Left lung (tissue), 10 donors: ENCODE results near the gene ICA1L. TPM values are rescaled to one million over a fixed set of nuclear protein-coding genes. Genes with fewer than 3 reads are reported as not detected.

Experiments used
- ATAC-seq: fragments of 200-7000 bp; cut with Tn5 transposase; one replicate; pipeline ENCODE4 v1.9.1; 2020; ENCODE audit warnings: moderate library complexity
- DNase-seq, 4 donors: peaks; one replicate each; pipeline ENCODE4 v3.0.0-alpha.2; 2013 to 2020
- H3K27ac ChIP-seq, 2 donors: fragments of 200-600 bp; sonication (generic) in 1 of 2; one replicate each; pipeline versions ENCODE4 v1.5.0 to v1.8.0; 2020 to 2021
- H3K27me3 ChIP-seq, 2 donors: fragments of 200-600 bp; sonication (generic) in 1 of 2; one replicate each; pipeline versions ENCODE4 v1.5.0 to v1.8.0; 2020 to 2021
- H3K36me3 ChIP-seq, 2 donors: fragments of 200-600 bp; sonication (generic) in 1 of 2; one replicate each; pipeline versions ENCODE4 v1.5.0 to v1.8.0; 2020 to 2021
- H3K4me1 ChIP-seq, 2 donors: fragments of 200-600 bp; one replicate each; pipeline ENCODE4 v1.8.0; 2021
- H3K4me3 ChIP-seq, 2 donors: fragments of 200-600 bp; sonication (generic) in 1 of 2; one replicate each; pipeline versions ENCODE4 v1.5.0 to v1.8.0; 2020 to 2021; ENCODE audit warnings: mild to moderate bottlenecking in 1 of 2
- H3K9me3 ChIP-seq, 2 donors: fragments of 200-600 bp; sonication (generic) in 1 of 2; one replicate each; pipeline versions ENCODE4 v1.5.0 to v1.8.0; 2020 to 2021
- intact Hi-C, 2 donors: fragments of 100-400 bp; cut with DNase I; formaldehyde crosslinking; loops; one replicate each; pipeline versions ENCODE4 v1.11.2 to v1.14.2; 2022
- polyA plus RNA-seq, 6 donors: library from polyadenylated mRNA; unstranded; fragments of 120-200 nt; gene quantifications; one replicate each; pipeline ENCODE4 v1.2.1, GENCODE V29; 2013; ENCODE audit not compliant: insufficient read length in 6 of 6
- total RNA-seq, 2 donors: library from RNA; stranded (reverse); fragmentation: NEBNext Ultra II Directional; extraction: Animal tissue kit (Norgen Biotek cat#: 25700); gene quantifications; one replicate each; pipeline ENCODE4 v1.2.1, GENCODE V29; 2021
- TF ChIP-seq, protein P1 (sequence below), 2 donors: fragments of 200-600 bp; sonication (generic) in 1 of 2; IDR thresholded peaks; one replicate each; pipeline versions ENCODE4 v1.5.0 to v1.8.0; 2021; ENCODE audit warnings: antibody characterized with exemption in 2 of 2
- donor health status: DM: no; HTN: yes; CAD: no.
- donor health status: DM: no; HTN: no; CAD: no.

Gene ICA1L
- total and polyA plus RNA-seq, 8 donors = 2.6 to 22.8 (median 21.1) TPM

DNA sequence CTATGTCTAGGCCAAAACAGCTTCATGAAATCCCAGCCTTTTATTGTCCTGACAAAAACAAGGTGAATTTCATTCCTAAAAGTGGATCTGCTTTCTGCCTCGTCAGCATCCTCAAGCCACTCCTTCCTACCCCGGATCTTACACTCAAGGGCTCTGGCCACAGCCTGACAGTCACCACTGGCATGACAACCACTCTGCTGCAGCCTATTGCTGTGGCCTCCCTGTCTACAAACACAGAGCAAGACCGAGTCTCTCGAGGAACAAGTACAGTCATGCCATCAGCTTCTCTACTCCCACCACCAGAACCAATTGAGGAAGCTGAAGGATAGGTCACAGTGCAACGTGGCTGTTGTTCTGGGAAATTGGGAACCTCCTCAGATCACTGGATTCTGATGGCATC lies 106.1 kb downstream of the ICA1L start:
- peak; percentile 39 for ATAC-seq
- Histone ChIP-seq H3K4me1 (no peaks in the 10 kb centered on the region), H3K27ac (no peak overlapping the region), H3K4me3 (no peak overlapping the region), H3K36me3 (peaks cover 0 to 4% of the 10 kb centered on the region in 2 donors), H3K9me3 (no peaks in the 10 kb centered on the region), H3K27me3 (no peaks in the 10 kb centered on the region)
- intact Hi-C loops = no loop called here
- DNase-seq = no peak
- TF ChIP-seq, protein P1, sequence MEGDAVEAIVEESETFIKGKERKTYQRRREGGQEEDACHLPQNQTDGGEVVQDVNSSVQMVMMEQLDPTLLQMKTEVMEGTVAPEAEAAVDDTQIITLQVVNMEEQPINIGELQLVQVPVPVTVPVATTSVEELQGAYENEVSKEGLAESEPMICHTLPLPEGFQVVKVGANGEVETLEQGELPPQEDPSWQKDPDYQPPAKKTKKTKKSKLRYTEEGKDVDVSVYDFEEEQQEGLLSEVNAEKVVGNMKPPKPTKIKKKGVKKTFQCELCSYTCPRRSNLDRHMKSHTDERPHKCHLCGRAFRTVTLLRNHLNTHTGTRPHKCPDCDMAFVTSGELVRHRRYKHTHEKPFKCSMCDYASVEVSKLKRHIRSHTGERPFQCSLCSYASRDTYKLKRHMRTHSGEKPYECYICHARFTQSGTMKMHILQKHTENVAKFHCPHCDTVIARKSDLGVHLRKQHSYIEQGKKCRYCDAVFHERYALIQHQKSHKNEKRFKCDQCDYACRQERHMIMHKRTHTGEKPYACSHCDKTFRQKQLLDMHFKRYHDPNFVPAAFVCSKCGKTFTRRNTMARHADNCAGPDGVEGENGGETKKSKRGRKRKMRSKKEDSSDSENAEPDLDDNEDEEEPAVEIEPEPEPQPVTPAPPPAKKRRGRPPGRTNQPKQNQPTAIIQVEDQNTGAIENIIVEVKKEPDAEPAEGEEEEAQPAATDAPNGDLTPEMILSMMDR (IDR thresholded peaks at IDR 0.05) = no peak

DNA sequence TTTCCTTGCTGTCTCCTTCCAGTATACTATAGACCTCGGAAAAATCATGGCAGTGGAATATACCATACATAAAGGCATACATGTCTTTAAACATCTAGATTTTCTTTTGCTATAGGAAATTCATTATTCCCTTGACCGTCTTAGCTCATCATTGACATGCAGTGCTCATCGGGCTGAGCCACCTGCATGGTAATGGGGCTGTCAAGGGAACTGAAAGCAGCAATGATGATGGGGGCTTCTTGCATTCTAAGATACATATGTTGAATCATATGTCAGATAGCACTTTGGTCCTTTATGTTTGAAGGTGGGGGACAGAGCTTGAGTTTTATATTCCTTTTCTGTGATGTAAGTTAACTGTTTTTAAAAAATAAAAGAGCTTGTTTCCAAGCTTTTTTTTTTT lies 106.6 kb downstream of the ICA1L start:
- TF ChIP-seq, protein P1 (IDR thresholded peaks at IDR 0.05) = no peak
- H3K27ac ChIP-seq = no peak overlapping the region
- H3K4me3 ChIP-seq = no peak overlapping the region
- H3K27me3 ChIP-seq = no peaks in the 10 kb centered on the region
- no peaks in the 10 kb centered on the region for H3K9me3 ChIP-seq
- H3K4me1 ChIP-seq = no peaks in the 10 kb centered on the region
- DNase-seq (no peak), ATAC-seq (no peak)
- H3K36me3 ChIP-seq = no peaks in the 10 kb centered on the region
- intact Hi-C loops = no loop called here

DNA sequence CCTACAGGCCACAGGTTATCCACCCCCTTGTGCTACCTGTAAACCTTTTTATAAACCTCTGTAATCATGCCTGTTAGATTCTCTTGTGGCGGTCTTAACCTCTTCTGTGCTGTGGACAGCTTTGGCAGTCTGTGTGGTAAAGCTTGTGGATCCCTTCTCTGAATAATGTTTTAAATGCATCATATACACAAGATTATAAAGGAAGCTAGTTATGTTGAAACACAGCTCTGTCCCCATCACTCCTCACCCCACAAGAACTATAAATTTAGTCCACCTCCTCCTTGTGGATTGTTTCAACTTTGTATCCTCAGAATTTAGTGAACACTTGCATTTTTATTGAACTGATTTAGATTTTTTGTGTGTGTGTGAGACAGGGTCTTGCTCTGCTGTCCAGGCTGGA lies 107.7 kb downstream of the ICA1L start:
- no peak overlapping the region for H3K4me3 ChIP-seq
- intact Hi-C loops = no loop called here
- no peaks in the 10 kb centered on the region for H3K4me1 ChIP-seq
- H3K27ac ChIP-seq = no peak overlapping the region
- H3K9me3 ChIP-seq = no peaks in the 10 kb centered on the region
- no peak for ATAC-seq
- no peaks in the 10 kb centered on the region for H3K27me3 ChIP-seq
- peaks cover 0 to 5% of the 10 kb centered on the region in 2 donors for H3K36me3 ChIP-seq
- no peak for DNase-seq
- TF ChIP-seq, protein P1 (IDR thresholded peaks at IDR 0.05) = no peak

DNA sequence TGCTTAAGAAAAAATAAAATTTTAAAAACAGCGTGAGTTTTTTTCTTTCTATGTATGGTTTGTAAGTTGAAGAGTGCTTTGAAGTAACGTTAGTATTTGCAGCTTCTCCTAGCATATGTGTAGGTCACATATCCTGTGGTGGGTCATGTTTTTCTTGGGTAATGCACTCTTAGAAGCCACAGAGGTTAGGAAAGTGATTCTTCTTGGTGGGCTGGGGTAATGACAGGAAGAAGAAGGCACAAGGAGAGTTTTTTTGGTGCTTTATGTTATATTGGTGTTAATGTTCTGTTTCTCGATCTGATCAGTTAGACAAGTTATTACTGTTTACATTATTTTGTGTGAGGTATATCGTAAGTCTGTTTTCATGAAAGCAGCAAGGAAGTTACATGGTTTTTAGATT lies 109.0 kb downstream of the ICA1L start:
- Histone ChIP-seq H3K27me3 (no peaks in the 10 kb centered on the region), H3K27ac (no peak overlapping the region), H3K9me3 (no peaks in the 10 kb centered on the region), H3K4me1 (no peaks in the 10 kb centered on the region), H3K36me3 (peaks cover 0 to 5% of the 10 kb centered on the region in 2 donors), H3K4me3 (no peak overlapping the region)
- DNase-seq = peak in 1 of 4 donors; percentile 37
- intact Hi-C loops = no loop called here
- ATAC-seq = no peak
- TF ChIP-seq, protein P1 (IDR thresholded peaks at IDR 0.05) = no peak

DNA sequence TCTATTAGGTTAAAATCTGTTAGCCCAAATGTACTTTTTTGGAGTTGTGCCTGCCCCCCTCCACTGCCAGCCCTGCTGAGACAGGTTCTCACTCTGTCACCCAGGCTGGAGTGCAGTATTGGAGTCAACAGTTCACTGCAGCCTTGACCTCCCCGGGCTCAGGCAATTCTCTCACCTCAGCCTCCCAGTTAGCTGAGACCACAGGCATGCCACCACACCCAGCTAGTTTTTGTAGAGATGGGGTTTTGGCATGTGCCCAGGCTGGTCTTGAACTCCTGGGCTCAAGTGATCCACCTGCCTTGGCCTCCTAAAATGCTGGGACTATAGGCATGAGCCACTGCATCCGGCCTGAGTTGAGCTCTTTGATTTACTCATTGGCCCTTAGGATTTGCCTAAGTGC lies 110.7 kb downstream of the ICA1L start:
- ATAC-seq = peak; percentile 23
- peaks cover 0 to 10% of the 10 kb centered on the region in 2 donors for H3K36me3 ChIP-seq

More for the DNA sequence above, 110.7 kb downstream of the ICA1L start:
- Histone ChIP-seq H3K4me1 (no peaks in the 10 kb centered on the region), H3K4me3 (no peak overlapping the region), H3K9me3 (no peaks in the 10 kb centered on the region), H3K27ac (no peak overlapping the region), H3K27me3 (no peaks in the 10 kb centered on the region)
- TF ChIP-seq, protein P1 (IDR thresholded peaks at IDR 0.05) = no peak
- intact Hi-C loops = no loop called here
- no peak for DNase-seq
